ENCODE measurements around the gene HPF1. TPM values are rescaled to one million over a fixed set of nuclear protein-coding genes. Genes with fewer than 3 reads are reported as not detected.
A peak's percentile ranks its signal among the peaks of the same experiment; 100 is the strongest.

HPF1 gene
- total and polyA plus RNA-seq, 4 donors, result 18.0 to 28.9 (median 19.5) TPM

- H3K9ac ChIP-seq (ENCODE audit: insufficient read depth in 1 of 2, low read length in 2 of 2), result no peak overlapping the region
- no peaks in the 10 kb centered on the region for H3K27me3 ChIP-seq (ENCODE audit: control insufficient read depth in 3 of 3, insufficient read depth in 3 of 3, low read length in 2 of 3)
- no peaks in the 10 kb centered on the region for H3K9me3 ChIP-seq (ENCODE audit: control insufficient read depth in 4 of 4, insufficient read depth in 3 of 4, low read length in 3 of 4)
- H3K36me3 ChIP-seq (ENCODE audit: control insufficient read depth in 4 of 4, insufficient read depth in 4 of 4, low read length in 4 of 4), result peaks cover 9 to 33% (median 12%) of the 10 kb centered on the region in 4 donors
- WGBS, 2 donors, result 97% methylated on average over 2 of the region's 2 CpGs
- no peak overlapping the region for H3K4me3 ChIP-seq
- H3K4me1 ChIP-seq (ENCODE audit: control insufficient read depth in 5 of 5, insufficient read depth in 5 of 5, low read length in 5 of 5), result peaks cover 0 to 3% (median 0%) of the 10 kb centered on the region in 5 donors
- TF ChIP-seq, protein P1, sequence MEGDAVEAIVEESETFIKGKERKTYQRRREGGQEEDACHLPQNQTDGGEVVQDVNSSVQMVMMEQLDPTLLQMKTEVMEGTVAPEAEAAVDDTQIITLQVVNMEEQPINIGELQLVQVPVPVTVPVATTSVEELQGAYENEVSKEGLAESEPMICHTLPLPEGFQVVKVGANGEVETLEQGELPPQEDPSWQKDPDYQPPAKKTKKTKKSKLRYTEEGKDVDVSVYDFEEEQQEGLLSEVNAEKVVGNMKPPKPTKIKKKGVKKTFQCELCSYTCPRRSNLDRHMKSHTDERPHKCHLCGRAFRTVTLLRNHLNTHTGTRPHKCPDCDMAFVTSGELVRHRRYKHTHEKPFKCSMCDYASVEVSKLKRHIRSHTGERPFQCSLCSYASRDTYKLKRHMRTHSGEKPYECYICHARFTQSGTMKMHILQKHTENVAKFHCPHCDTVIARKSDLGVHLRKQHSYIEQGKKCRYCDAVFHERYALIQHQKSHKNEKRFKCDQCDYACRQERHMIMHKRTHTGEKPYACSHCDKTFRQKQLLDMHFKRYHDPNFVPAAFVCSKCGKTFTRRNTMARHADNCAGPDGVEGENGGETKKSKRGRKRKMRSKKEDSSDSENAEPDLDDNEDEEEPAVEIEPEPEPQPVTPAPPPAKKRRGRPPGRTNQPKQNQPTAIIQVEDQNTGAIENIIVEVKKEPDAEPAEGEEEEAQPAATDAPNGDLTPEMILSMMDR (IDR thresholded peaks at IDR 0.05; ENCODE audit: control extremely low read depth, extremely low read depth), result no peak
- H3K27ac ChIP-seq (ENCODE audit: low read depth in 1 of 2, low read length in 1 of 2), result no peak overlapping the region
- DNase-seq (no peak), ATAC-seq (ENCODE audit: insufficient read depth, low FRiP score) (no peak)
Measured at GRCh38 chr4:169715826-169716225, 41.9 kb downstream of the HPF1 start.

DNA sequence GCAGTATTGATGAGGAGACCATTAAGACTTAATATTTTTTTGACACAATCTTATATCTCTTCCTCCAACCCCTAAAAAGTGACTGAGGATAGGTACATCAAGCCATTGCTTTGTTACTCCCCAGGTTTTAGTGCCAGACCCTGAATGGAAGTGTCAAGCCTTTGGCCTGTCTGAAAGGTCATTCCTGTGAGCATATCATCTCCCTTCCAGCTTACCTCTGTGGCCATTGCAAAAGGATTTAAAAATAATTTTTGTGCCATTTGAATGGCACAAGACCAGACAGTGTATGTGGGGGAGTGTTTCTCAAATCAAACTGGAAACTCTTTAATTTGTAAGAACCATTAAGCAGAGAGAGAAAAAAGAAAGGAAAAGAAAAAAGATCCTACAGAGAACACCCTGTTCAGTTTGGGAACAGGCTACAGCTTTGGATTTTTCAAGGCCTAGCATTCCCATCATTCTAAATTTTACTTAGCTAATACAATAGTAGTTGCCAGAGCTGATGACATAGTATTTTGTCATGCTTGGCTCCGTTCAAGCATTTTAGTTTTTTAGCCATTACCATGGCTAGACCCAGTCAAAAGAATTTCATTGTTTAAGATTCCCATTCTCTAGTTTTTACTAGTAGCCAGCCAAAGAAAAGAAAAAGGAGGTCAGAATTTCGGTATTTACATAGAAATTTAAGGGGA is 49.6 kb downstream of the HPF1 start:
- Histone ChIP-seq H3K36me3 (ENCODE audit: control insufficient read depth in 4 of 4, insufficient read depth in 4 of 4, low read length in 4 of 4) (peaks cover 5 to 22% (median 17%) of the 10 kb centered on the region in 4 donors), H3K9me3 (ENCODE audit: control insufficient read depth in 4 of 4, insufficient read depth in 3 of 4, low read length in 3 of 4) (no peaks in the 10 kb centered on the region), H3K4me3 (no peak overlapping the region), H3K9ac (ENCODE audit: insufficient read depth in 1 of 2, low read length in 2 of 2) (no peak overlapping the region), H3K27ac (ENCODE audit: low read depth in 1 of 2, low read length in 1 of 2) (peak overlapping the region in 1 of 2 donors; percentile 45), H3K27me3 (ENCODE audit: control insufficient read depth in 3 of 3, insufficient read depth in 3 of 3, low read length in 2 of 3) (no peaks in the 10 kb centered on the region), H3K4me1 (ENCODE audit: control insufficient read depth in 5 of 5, insufficient read depth in 5 of 5, low read length in 5 of 5) (peaks cover 0 to 3% (median 0%) of the 10 kb centered on the region in 5 donors)
- no peak for ATAC-seq (ENCODE audit: insufficient read depth, low FRiP score)
- DNase-seq, result no peak
- TF ChIP-seq, protein P1 (IDR thresholded peaks at IDR 0.05; ENCODE audit: control extremely low read depth, extremely low read depth), result no peak
- 92 to 97% methylated on average over 2 of the region's 2 CpGs for WGBS, 2 donors

DNA sequence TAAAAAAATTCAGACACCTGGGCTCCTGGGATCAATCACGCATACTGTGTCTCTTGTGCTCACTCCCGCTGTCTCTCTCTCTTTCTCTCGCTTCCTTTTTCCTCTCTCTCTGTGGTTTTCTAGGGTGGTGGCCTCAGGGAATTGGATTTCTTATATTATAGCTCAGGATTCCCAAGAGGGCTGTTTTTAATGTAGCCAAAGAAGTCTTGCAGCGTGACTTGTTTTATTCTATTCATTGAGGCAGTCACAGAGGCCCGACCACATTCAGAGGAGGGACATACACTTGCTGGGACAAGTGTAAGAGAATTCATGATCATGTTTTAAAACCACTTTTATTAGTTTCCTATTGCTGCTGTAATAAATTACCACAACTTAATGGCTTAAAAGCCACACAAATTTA is 59.4 kb downstream of the HPF1 start:
- no peaks in the 10 kb centered on the region for H3K27me3 ChIP-seq (ENCODE audit: control insufficient read depth in 3 of 3, insufficient read depth in 3 of 3, low read length in 2 of 3)
- 96 to 99% methylated on average over 5 of the region's 5 CpGs for WGBS, 2 donors
- H3K36me3 ChIP-seq (ENCODE audit: control insufficient read depth in 4 of 4, insufficient read depth in 4 of 4, low read length in 4 of 4), result peaks cover 7 to 37% (median 27%) of the 10 kb centered on the region in 4 donors
- no peak overlapping the region for H3K27ac ChIP-seq (ENCODE audit: low read depth in 1 of 2, low read length in 1 of 2)
- H3K9ac ChIP-seq (ENCODE audit: insufficient read depth in 1 of 2, low read length in 2 of 2), result no peak overlapping the region
- H3K4me1 ChIP-seq (ENCODE audit: control insufficient read depth in 5 of 5, insufficient read depth in 5 of 5, low read length in 5 of 5), result no peaks in the 10 kb centered on the region
- peaks cover 0 to 4% (median 0%) of the 10 kb centered on the region in 4 donors for H3K9me3 ChIP-seq (ENCODE audit: control insufficient read depth in 4 of 4, insufficient read depth in 3 of 4, low read length in 3 of 4)
- ATAC-seq (ENCODE audit: insufficient read depth, low FRiP score) (no peak), DNase-seq (no peak)
- no peak overlapping the region for H3K4me3 ChIP-seq
- TF ChIP-seq, protein P1 (IDR thresholded peaks at IDR 0.05; ENCODE audit: control extremely low read depth, extremely low read depth), result no peak

Data from lung (tissue), 12 donors.